ENCODE results near the gene ADGRL2. TPM values are rescaled to one million over a fixed set of nuclear protein-coding genes. Genes with fewer than 3 reads are reported as not detected.

ADGRL2 gene
- total RNA-seq, 4 donors from 2014 or later, result 25.3 to 77.7 (median 27.2) TPM

DNA sequence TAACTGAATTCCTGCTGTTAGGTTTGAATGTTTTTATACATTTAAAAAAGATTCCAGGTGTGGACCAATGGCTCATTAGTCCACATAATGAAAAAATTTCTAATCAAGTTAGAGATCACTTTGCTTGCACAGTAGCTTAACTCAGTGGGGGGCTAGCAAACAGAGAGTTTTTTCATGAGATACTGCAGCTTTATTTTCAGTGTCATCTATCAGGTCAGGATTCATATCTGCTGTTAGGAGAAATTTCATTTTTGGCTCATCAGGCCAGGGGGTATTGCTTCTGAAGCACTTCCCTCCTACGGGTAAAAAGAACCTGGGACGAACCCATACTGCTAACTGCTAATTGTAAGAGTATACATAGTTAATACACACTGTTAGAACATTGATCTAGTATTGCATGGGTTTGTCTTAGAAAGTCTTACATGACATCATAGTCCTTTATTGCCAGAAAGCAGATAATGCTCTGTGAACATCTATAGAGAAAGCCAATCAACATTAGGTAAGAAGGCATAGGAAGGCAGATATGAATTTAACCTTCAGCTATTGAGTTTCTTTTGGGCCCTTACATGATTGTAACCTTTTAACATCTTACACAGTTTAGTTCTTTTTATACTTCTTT is 38.0 kb downstream of the ADGRL2 start:
- Histone ChIP-seq H3K4me3 (no peak overlapping the region), H3K4me1 (peaks cover 0 to 30% (median 5%) of the 10 kb centered on the region in 4 donors), H3K9me3 (no peaks in the 10 kb centered on the region), H3K27ac (no peak overlapping the region), H3K27me3 (no peaks in the 10 kb centered on the region), H3K36me3 (no peaks in the 10 kb centered on the region)
- 84 to 90% methylated on average over 2 of the region's 2 CpGs for WGBS, 2 donors
- TF ChIP-seq, protein P1, sequence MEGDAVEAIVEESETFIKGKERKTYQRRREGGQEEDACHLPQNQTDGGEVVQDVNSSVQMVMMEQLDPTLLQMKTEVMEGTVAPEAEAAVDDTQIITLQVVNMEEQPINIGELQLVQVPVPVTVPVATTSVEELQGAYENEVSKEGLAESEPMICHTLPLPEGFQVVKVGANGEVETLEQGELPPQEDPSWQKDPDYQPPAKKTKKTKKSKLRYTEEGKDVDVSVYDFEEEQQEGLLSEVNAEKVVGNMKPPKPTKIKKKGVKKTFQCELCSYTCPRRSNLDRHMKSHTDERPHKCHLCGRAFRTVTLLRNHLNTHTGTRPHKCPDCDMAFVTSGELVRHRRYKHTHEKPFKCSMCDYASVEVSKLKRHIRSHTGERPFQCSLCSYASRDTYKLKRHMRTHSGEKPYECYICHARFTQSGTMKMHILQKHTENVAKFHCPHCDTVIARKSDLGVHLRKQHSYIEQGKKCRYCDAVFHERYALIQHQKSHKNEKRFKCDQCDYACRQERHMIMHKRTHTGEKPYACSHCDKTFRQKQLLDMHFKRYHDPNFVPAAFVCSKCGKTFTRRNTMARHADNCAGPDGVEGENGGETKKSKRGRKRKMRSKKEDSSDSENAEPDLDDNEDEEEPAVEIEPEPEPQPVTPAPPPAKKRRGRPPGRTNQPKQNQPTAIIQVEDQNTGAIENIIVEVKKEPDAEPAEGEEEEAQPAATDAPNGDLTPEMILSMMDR (IDR thresholded peaks at IDR 0.05), result no peak
- no peak for DNase-seq (ENCODE audit: low spot score in 2 of 2)

DNA sequence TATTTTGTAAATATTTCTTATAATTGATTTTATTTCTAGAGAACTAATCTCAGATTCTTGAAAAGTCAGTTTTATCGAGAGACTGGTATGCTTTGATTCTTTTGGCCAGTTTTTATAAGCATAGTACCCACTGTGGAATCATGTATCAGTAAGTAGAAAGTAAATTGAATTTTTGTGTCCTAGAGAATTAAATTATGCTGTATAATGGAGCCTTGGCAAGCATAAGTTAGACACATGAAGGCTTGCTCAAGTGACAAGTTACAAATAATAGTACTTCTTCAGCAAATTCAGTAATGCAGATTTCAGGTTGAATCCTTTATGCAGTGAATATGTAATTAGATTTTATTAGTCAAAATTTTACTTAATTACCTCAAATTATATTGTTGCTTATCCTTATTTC is 40.1 kb downstream of the ADGRL2 start:
- Histone ChIP-seq H3K4me3 (no peak overlapping the region), H3K4me1 (peaks cover 0 to 11% (median under 1%) of the 10 kb centered on the region in 4 donors), H3K9me3 (no peaks in the 10 kb centered on the region), H3K36me3 (peaks cover 0 to 4% (median 0%) of the 10 kb centered on the region in 3 donors), H3K27me3 (no peaks in the 10 kb centered on the region), H3K27ac (no peak overlapping the region)
- 91 to 97% methylated on average over 1 of the region's 1 CpG for WGBS, 2 donors
- TF ChIP-seq POLR2A (IDR thresholded peaks at IDR 0.05) (no peak), EP300 (IDR thresholded peaks at IDR 0.05) (no peak)
- TF ChIP-seq, protein P1 (IDR thresholded peaks at IDR 0.05), result no peak
- DNase-seq (ENCODE audit: low spot score in 2 of 2), result no peak

DNA sequence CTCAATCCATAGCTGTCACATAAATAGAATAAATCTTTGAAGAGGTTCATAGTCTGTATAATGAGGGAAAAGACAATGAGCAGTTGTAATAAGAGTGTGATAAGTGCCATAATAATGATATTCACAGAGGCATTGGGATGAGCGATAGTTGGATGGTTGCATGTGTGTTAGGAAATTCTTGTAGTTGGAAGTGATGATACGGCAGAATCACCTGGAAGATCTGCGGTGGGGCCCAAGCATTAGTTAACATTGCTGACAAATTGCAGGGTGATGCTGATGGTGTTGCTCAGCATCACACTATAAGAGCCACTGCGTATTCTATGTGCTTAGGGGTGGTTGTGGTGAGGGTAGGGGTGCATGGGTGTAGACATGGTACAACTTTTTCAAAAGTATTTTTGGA is 41.1 kb downstream of the ADGRL2 start:
- H3K4me1 ChIP-seq, result peaks cover 0 to under 1% (median 0%) of the 10 kb centered on the region in 4 donors
- no peak overlapping the region for H3K27ac ChIP-seq
- no peaks in the 10 kb centered on the region for H3K9me3 ChIP-seq
- 65 to 68% methylated on average over 4 of the region's 4 CpGs for WGBS, 2 donors
- H3K27me3 ChIP-seq, result no peaks in the 10 kb centered on the region
- H3K36me3 ChIP-seq, result peaks cover 0 to 4% (median 0%) of the 10 kb centered on the region in 3 donors
- no peak overlapping the region for H3K4me3 ChIP-seq
- TF ChIP-seq, protein P1 (IDR thresholded peaks at IDR 0.05), result no peak
- TF ChIP-seq POLR2A (IDR thresholded peaks at IDR 0.05), result no peak
- TF ChIP-seq EP300 (IDR thresholded peaks at IDR 0.05), result no peak
- no peak for DNase-seq (ENCODE audit: low spot score in 2 of 2)

DNA sequence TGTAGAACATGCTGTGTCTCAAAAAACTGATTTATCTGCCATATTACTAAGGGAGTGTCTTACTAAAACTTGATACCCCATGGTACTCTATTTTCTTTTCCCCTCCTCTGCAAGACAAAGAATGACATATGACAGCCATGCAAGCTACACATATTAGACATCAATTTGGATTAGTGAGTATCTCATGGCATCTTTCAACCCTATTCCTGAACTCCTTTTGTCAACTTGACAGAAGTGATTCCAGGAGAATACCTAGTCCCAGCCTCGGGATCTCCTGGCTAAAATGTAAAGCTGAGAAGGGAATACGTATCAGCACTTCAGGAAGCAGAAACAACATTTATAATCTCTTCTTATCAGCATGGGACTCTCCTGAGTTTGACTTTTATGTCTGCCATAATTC is 43.7 kb downstream of the ADGRL2 start:
- Histone ChIP-seq H3K4me1 (no peaks in the 10 kb centered on the region), H3K27ac (no peak overlapping the region), H3K27me3 (no peaks in the 10 kb centered on the region), H3K36me3 (peaks cover 0 to 4% (median 0%) of the 10 kb centered on the region in 3 donors), H3K9me3 (no peaks in the 10 kb centered on the region), H3K4me3 (no peak overlapping the region)
- DNase-seq (ENCODE audit: low spot score in 2 of 2), result no peak
- WGBS, 2 donors, result 85 to 94% methylated on average over 2 of the region's 2 CpGs
- TF ChIP-seq POLR2A (IDR thresholded peaks at IDR 0.05) (no peak), EP300 (IDR thresholded peaks at IDR 0.05) (no peak)
- TF ChIP-seq, protein P1 (IDR thresholded peaks at IDR 0.05), result no peak

DNA sequence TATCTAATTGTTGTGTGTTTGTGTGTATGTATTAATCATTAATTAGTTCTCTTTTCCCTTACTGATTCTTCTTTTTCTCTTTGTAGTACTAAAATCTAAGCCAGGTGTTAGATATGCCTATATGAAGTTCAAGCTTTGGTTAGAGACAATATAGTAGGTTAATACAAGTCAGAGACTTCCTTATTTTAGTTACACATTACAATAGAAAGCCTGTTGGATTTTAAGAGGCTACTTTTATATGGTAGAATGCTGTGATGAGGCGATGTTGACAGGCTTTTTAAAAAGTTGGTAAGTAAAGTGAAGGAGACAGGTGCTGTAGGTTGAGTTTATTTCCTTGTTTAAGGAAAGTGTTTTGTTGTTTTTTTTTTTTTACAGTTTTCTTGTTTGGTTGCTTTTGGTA is 45.9 kb downstream of the ADGRL2 start:
- H3K9me3 ChIP-seq, result no peaks in the 10 kb centered on the region
- H3K27me3 ChIP-seq, result no peaks in the 10 kb centered on the region
- 94 to 99% methylated on average over 1 of the region's 1 CpG for WGBS, 2 donors
- no peaks in the 10 kb centered on the region for H3K4me1 ChIP-seq
- peaks cover 0 to 4% (median 0%) of the 10 kb centered on the region in 3 donors for H3K36me3 ChIP-seq
- H3K27ac ChIP-seq, result no peak overlapping the region
- DNase-seq (ENCODE audit: low spot score in 2 of 2), result no peak
- no peak overlapping the region for H3K4me3 ChIP-seq
- no peak for TF ChIP-seq POLR2A (IDR thresholded peaks at IDR 0.05)
- TF ChIP-seq, protein P1 (IDR thresholded peaks at IDR 0.05), result no peak
- TF ChIP-seq EP300 (IDR thresholded peaks at IDR 0.05), result no peak
